Tibial nerve (tissue), 3 donors: ENCODE data around the gene C4orf17.

Experiments used
- CTCF ChIP-seq, 5 experiments: fragments of 200-600 bp in 3 of 5; fragments of 450-650 bp in 2 of 5; sonication (generic) in 3 of 5; IDR thresholded peaks; one replicate each; pipeline ENCODE4 v1.5.1; 2016 to 2019; ENCODE audit warnings: antibody characterized with exemption in 5 of 5, mild to moderate bottlenecking in 3 of 5, moderate library complexity in 2 of 5
- POLR2A ChIP-seq, 2 donors: fragments of 450-650 bp; IDR thresholded peaks; one replicate each; pipeline ENCODE4 v1.6.1; 2017; ENCODE audit warnings: antibody characterized with exemption in 2 of 2, mild to moderate bottlenecking in 2 of 2, moderate library complexity in 2 of 2

- TF ChIP-seq CTCF (IDR thresholded peaks at IDR 0.05) (no peak), POLR2A (IDR thresholded peaks at IDR 0.05) (no peak)
These were observed 63.0 kb downstream of the C4orf17 start for GRCh38 chr4:99573735-99574368.
